ENCODE results near the gene NLE1. TPM values are rescaled to one million over a fixed set of nuclear protein-coding genes. Genes with fewer than 3 reads are reported as not detected.

The NLE1 gene
- total RNA-seq, 1 donor from 2014 or later: 16.7 TPM

DNA sequence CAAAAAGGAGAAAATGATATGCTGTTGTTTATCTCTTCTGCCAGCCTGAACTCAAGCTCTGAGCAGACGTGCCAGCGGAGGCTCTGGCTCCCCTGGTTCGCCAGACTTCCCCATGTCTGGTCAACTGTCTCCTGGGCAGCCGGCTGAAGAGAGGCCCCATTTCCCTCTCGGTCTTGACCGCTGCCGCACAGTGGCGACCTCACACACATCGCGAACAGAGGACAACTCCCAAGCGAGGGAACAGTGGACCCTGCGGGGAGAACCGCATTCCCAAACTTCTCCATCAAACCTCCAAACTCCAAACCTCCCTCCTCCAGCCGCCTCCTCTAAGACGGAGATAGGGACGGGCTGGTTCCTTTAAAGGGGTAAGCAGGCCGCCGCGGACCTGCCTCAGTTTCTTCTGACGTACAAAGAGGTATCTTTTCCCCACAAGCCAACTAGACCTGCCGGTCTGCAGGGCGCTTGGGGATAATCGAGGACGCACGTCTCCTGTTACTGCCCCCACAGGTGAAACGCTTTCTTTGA, 53.7 kb downstream of the NLE1 start:
- Mint-ChIP-seq H3K27ac (ENCODE audit: unreplicated experiment) (peak overlapping the region; percentile 42), H3K4me1 (ENCODE audit: unreplicated experiment) (peaks cover 16% of the 10 kb centered on the region), H3K4me3 (ENCODE audit: unreplicated experiment) (peak overlapping the region; percentile 92), H3K27me3 (ENCODE audit: unreplicated experiment) (peaks cover 3% of the 10 kb centered on the region), H3K9me3 (ENCODE audit: unreplicated experiment) (no peaks in the 10 kb centered on the region), H3K36me3 (ENCODE audit: low read depth, unreplicated experiment) (no peaks in the 10 kb centered on the region)
- TF ChIP-seq, protein P1, sequence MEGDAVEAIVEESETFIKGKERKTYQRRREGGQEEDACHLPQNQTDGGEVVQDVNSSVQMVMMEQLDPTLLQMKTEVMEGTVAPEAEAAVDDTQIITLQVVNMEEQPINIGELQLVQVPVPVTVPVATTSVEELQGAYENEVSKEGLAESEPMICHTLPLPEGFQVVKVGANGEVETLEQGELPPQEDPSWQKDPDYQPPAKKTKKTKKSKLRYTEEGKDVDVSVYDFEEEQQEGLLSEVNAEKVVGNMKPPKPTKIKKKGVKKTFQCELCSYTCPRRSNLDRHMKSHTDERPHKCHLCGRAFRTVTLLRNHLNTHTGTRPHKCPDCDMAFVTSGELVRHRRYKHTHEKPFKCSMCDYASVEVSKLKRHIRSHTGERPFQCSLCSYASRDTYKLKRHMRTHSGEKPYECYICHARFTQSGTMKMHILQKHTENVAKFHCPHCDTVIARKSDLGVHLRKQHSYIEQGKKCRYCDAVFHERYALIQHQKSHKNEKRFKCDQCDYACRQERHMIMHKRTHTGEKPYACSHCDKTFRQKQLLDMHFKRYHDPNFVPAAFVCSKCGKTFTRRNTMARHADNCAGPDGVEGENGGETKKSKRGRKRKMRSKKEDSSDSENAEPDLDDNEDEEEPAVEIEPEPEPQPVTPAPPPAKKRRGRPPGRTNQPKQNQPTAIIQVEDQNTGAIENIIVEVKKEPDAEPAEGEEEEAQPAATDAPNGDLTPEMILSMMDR (IDR thresholded peaks at IDR 0.05; ENCODE audit: unreplicated experiment): no peak
- peak; percentile 42 for DNase-seq (ENCODE audit: low spot score)

DNA sequence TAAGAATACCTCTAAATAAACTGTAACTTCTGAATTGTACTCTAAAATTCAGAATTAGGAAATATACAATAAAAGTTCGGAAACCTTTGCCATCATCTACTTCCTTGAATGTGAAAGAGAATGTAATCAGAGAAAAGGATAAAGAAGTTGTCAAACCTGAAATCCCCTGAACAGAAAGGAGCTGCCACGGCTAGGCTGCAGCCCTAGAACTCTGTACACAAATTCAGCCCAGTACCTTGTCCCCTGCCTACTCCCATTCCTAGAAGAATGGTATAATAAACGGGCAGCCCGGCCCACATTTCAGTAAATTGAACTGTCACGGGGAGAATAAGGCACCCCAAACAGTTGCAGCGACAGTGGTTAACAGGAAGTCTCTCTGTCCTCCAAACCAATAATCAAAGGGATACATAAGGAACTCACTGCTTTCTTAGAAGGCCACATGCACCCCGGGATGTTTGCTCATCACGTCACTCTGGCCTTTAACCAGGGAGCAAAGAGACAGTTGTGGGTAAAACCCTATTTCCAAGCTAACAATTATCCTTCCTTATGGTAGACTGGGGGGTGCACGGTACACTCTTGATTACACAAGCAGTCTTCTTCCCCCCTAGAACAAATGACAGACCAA, 54.3 kb downstream of the NLE1 start:
- Mint-ChIP-seq H3K27me3 (ENCODE audit: unreplicated experiment) (peaks cover 3% of the 10 kb centered on the region), H3K9me3 (ENCODE audit: unreplicated experiment) (no peaks in the 10 kb centered on the region), H3K4me1 (ENCODE audit: unreplicated experiment) (peaks cover 16% of the 10 kb centered on the region), H3K27ac (ENCODE audit: unreplicated experiment) (peak overlapping the region; percentile 42), H3K4me3 (ENCODE audit: unreplicated experiment) (peak overlapping the region; percentile 92), H3K36me3 (ENCODE audit: low read depth, unreplicated experiment) (no peaks in the 10 kb centered on the region)
- DNase-seq (ENCODE audit: low spot score): no peak
- TF ChIP-seq, protein P1 (IDR thresholded peaks at IDR 0.05; ENCODE audit: unreplicated experiment): no peak

DNA sequence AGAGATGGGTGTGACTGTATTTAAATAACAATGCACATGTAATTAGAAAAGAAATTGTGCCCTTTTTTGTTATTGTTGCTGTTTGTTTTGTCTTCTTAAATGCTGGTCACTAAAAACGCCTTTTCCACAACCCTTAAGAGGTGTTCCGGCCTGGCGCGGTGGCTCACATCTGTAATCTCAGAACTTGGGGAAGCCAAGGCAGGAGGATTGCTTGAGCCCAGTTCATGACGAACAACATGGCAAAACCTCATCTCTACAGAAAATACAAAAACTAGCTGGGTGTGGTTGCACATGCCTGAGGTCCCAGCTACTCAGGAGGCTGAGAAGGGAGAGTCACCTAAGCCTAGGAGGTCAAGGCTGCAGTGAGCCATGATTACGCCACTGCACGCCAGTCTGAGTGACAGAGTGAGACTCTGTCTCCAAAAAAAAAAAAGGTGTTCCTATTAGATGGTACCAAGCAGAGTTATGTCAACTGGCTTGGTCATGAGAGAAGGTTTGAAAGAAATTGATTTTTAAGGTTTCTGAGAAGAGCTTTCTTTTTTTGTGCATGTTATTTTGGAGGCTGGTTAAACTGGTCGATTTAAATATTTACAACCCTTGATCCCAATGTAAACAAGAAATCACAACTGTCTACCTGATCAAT, 55.1 kb downstream of the NLE1 start:
- DNase-seq (ENCODE audit: low spot score): no peak
- Mint-ChIP-seq H3K36me3 (ENCODE audit: low read depth, unreplicated experiment) (no peaks in the 10 kb centered on the region), H3K27me3 (ENCODE audit: unreplicated experiment) (peaks cover 3% of the 10 kb centered on the region), H3K9me3 (ENCODE audit: unreplicated experiment) (no peaks in the 10 kb centered on the region), H3K4me1 (ENCODE audit: unreplicated experiment) (peaks cover 16% of the 10 kb centered on the region), H3K27ac (ENCODE audit: unreplicated experiment) (no peak overlapping the region), H3K4me3 (ENCODE audit: unreplicated experiment) (peak overlapping the region; percentile 92)
- TF ChIP-seq, protein P1 (IDR thresholded peaks at IDR 0.05; ENCODE audit: unreplicated experiment): no peak

DNA sequence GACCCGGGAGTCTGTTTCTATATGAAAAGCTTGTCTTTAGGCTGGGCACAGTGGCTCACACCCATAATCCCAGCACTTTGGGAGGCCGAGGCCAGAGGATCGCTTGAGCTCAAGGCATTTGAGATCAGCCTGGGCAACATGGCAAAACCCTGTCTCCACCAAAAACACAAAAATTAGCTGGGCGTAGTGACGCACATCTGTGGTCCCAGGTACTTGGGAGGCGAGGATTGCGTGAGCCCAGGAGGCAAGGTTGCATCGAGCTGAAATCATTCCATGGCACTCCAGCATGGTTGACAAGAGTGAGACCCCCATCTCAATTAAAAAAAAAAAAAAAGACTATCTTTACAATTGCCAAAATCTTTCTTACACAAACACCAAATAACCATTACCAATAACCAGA, 55.9 kb downstream of the NLE1 start:
- H3K27ac Mint-ChIP-seq (ENCODE audit: unreplicated experiment): no peak overlapping the region
- H3K27me3 Mint-ChIP-seq (ENCODE audit: unreplicated experiment): peaks cover 3% of the 10 kb centered on the region
- H3K9me3 Mint-ChIP-seq (ENCODE audit: unreplicated experiment): no peaks in the 10 kb centered on the region
- H3K4me1 Mint-ChIP-seq (ENCODE audit: unreplicated experiment): peaks cover 16% of the 10 kb centered on the region
- no peak overlapping the region for H3K4me3 Mint-ChIP-seq (ENCODE audit: unreplicated experiment)
- TF ChIP-seq, protein P1 (IDR thresholded peaks at IDR 0.05; ENCODE audit: unreplicated experiment): no peak
- H3K36me3 Mint-ChIP-seq (ENCODE audit: low read depth, unreplicated experiment): no peaks in the 10 kb centered on the region
- no peak for DNase-seq (ENCODE audit: low spot score)

GRCh38 chr17:35084987-35085386, 57.1 kb downstream of the NLE1 start:
- Mint-ChIP-seq H3K4me3 (ENCODE audit: unreplicated experiment) (no peak overlapping the region), H3K4me1 (ENCODE audit: unreplicated experiment) (peaks cover 23% of the 10 kb centered on the region), H3K9me3 (ENCODE audit: unreplicated experiment) (no peaks in the 10 kb centered on the region), H3K27me3 (ENCODE audit: unreplicated experiment) (peaks cover 3% of the 10 kb centered on the region), H3K36me3 (ENCODE audit: low read depth, unreplicated experiment) (no peaks in the 10 kb centered on the region), H3K27ac (ENCODE audit: unreplicated experiment) (no peak overlapping the region)
- no peak for DNase-seq (ENCODE audit: low spot score)
- TF ChIP-seq, protein P1 (IDR thresholded peaks at IDR 0.05; ENCODE audit: unreplicated experiment): no peak
